AG09309 (cell line): ENCODE measurements around the gene DGKZ.

Source experiments
- DNase-seq: peaks from one replicate; pipeline ENCODE4 v3.0.0-alpha.2; 2010; ENCODE audit warnings: low read depth
- H3K4me3 ChIP-seq: 2 replicates; pipeline ENCODE4 v1.5.1; 2011; ENCODE audit warnings: mild to moderate bottlenecking, low read depth, low read length, moderate library complexity; ENCODE audit not compliant: control insufficient read depth
- CTCF ChIP-seq: IDR thresholded peaks from 2 replicates; pipeline ENCODE4 v1.5.1; 2011; ENCODE audit warnings: mild to moderate bottlenecking, low read depth, low read length, inconsistent platforms; ENCODE audit not compliant: insufficient read depth, control insufficient read depth; ENCODE audit errors: missing control alignments

The DGKZ gene

GRCh38 chr11:46315033-46315738 is 32.1 kb upstream of the DGKZ start:
- DNase-seq = no peak
- TF ChIP-seq CTCF = peak; percentile 88

GRCh38 chr11:46315783-46316563 is 31.3 kb upstream of the DGKZ start:
- TF ChIP-seq CTCF = no peak
- DNase-seq = no peak

More at GRCh38 chr11:46315033-46315738, 32.1 kb upstream of the DGKZ start:
- H3K4me3 ChIP-seq = no peak overlapping the region

GRCh38 chr11:46319074-46319453 is 28.2 kb upstream of the DGKZ start:
- DNase-seq = no peak
- TF ChIP-seq CTCF = no peak
- H3K4me3 ChIP-seq = no peak overlapping the region

More at GRCh38 chr11:46315783-46316563, 31.3 kb upstream of the DGKZ start:
- H3K4me3 ChIP-seq = no peak overlapping the region

- no peak for TF ChIP-seq CTCF
- no peak for DNase-seq
- no peak overlapping the region for H3K4me3 ChIP-seq
Observed at GRCh38 chr11:46321757-46322156, 25.5 kb upstream of the DGKZ start.

GRCh38 chr11:46322759-46323158 is 24.5 kb upstream of the DGKZ start:
- peak; percentile 60 for TF ChIP-seq CTCF
- H3K4me3 ChIP-seq = no peak overlapping the region
- DNase-seq = no peak

- no peak overlapping the region for H3K4me3 ChIP-seq
- no peak for DNase-seq
- TF ChIP-seq CTCF = no peak
Observed at GRCh38 chr11:46326813-46327416, 20.3 kb upstream of the DGKZ start.
